ENCODE measurements around the gene MAP6.

DNA sequence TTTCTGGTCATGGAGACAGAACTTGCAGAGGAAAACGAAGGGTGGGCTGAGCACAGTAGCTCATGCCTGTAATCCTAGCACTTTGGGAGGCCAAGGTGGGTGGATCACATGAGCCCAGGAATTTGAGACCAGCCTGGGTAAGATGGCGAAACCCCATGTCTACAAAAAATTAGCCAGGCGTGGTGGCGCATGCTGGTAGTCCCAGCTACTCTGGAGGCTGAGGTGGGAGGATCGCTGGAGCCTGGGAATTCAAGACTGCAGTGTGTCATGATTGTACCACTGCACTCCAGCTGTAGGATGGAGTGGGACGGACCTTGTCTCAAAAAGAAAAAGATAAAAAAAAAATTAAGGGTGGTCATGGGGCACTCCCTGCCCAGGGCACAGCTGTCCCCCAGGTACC, 100.9 kb downstream of the MAP6 start:
- TF ChIP-seq GATA3 (IDR thresholded peaks at IDR 0.05; ENCODE audit: low read depth, low read length) (no peak), GATA2 (IDR thresholded peaks at IDR 0.05; ENCODE audit: low read depth, low read length) (no peak)
